DOHH2 (cell line): Measurements from ENCODE around the gene EFTUD2.

Experiments used
- H3F3A ChIP-seq: fragments of 200-600 bp; sonication (generic), shearing (Covaris generic); 2 replicates; pipeline ENCODE4 v1.6.0; 2016; ENCODE audit warnings: antibody characterized with exemption, mild to moderate bottlenecking; ENCODE audit not compliant: control insufficient read depth, insufficient read depth
- H3K27ac ChIP-seq: fragments of 200-600 bp; sonication (generic); 2 replicates; pipeline ENCODE4 v1.5.1; 2014; ENCODE audit warnings: low read depth, mild to moderate bottlenecking, low read length, moderate library complexity
- H3K27me3 ChIP-seq: fragments of 200-600 bp; sonication (generic); 2 replicates; pipeline ENCODE4 v1.6.1; 2014; ENCODE audit warnings: mild to moderate bottlenecking, low read length, mixed read lengths; ENCODE audit not compliant: control insufficient read depth
- H3K36me3 ChIP-seq: fragments of 200-600 bp; sonication (generic); 2 replicates; pipeline ENCODE4 v1.6.1; 2014; ENCODE audit warnings: mild to moderate bottlenecking, low read length, moderate library complexity, mixed read lengths; ENCODE audit not compliant: control insufficient read depth
- H3K4me1 ChIP-seq: fragments of 200-600 bp; sonication (generic); 2 replicates; pipeline ENCODE4 v1.6.1; 2014; ENCODE audit warnings: mild to moderate bottlenecking, low read length, mixed read lengths; ENCODE audit not compliant: control insufficient read depth
- H3K4me2 ChIP-seq: fragments of 200-600 bp; sonication (generic); 2 replicates; pipeline ENCODE4 v1.6.0; 2014; ENCODE audit warnings: mild to moderate bottlenecking, low read length, moderate library complexity
- H3K4me3 ChIP-seq: fragments of 200-600 bp; sonication (generic); 2 replicates; pipeline ENCODE4 v1.5.1; 2014; ENCODE audit warnings: mild to moderate bottlenecking, low read length, mixed read lengths
- H3K79me2 ChIP-seq: fragments of 200-600 bp; sonication (generic); 2 replicates; pipeline ENCODE4 v1.6.1; 2014; ENCODE audit warnings: mild to moderate bottlenecking, low read length, mixed read lengths; ENCODE audit not compliant: control insufficient read depth
- H3K9me2 ChIP-seq: fragments of 200-600 bp; sonication (generic); replicated peaks from 2 replicates; pipeline ENCODE4 v1.6.1; 2014; ENCODE audit warnings: mild to moderate bottlenecking, low read length, mixed read lengths; ENCODE audit not compliant: control insufficient read depth
- H3K9me3 ChIP-seq: fragments of 200-600 bp; sonication (generic); 2 replicates; pipeline ENCODE4 v1.6.1; 2014; ENCODE audit warnings: antibody characterized with exemption, low read length, mixed read lengths; ENCODE audit not compliant: control insufficient read depth, insufficient read depth
- H4K20me1 ChIP-seq: fragments of 200-600 bp; sonication (generic); 2 replicates; pipeline ENCODE4 v1.6.0; 2014; ENCODE audit warnings: low read depth, mild to moderate bottlenecking, antibody characterized with exemption, low read length, moderate library complexity; ENCODE audit not compliant: control insufficient read depth, insufficient read depth
- CTCF ChIP-seq: fragments of 200-600 bp; sonication (generic); IDR thresholded peaks from one replicate; pipeline ENCODE4 v1.5.1; 2014; ENCODE audit warnings: antibody characterized with exemption, mild to moderate bottlenecking, low read depth, low read length; ENCODE audit not compliant: poor library complexity, severe bottlenecking
- EZH2phosphoT487 ChIP-seq: fragments of 200-600 bp; sonication (generic); IDR thresholded peaks from 2 replicates; pipeline ENCODE4 v1.6.1; 2017; ENCODE audit warnings: borderline replicate concordance, mild to moderate bottlenecking, antibody characterized with exemption, low read length, moderate library complexity, mixed read lengths

Gene EFTUD2

GRCh38 chr17:44912763-44913544 is 13.7 kb upstream of the EFTUD2 start:
- H3K27ac ChIP-seq, result no peak overlapping the region
- no peaks in the 10 kb centered on the region for H3K79me2 ChIP-seq
- H4K20me1 ChIP-seq, result no peaks in the 10 kb centered on the region
- H3K27me3 ChIP-seq, result peaks cover 46% of the 10 kb centered on the region
- H3K4me3 ChIP-seq, result no peak overlapping the region
- H3K4me1 ChIP-seq, result peaks cover 22% of the 10 kb centered on the region
- H3K4me2 ChIP-seq, result no peak overlapping the region
- H3K36me3 ChIP-seq, result no peaks in the 10 kb centered on the region
- H3F3A ChIP-seq, result no peaks in the 10 kb centered on the region
- no peaks in the 10 kb centered on the region for H3K9me2 ChIP-seq
- no peaks in the 10 kb centered on the region for H3K9me3 ChIP-seq
- TF ChIP-seq EZH2phosphoT487 (no peak), CTCF (no peak)

- Histone ChIP-seq H3K4me3 (peak overlapping the region; percentile 32), H3K27me3 (peaks cover 46% of the 10 kb centered on the region), H3K4me2 (peak overlapping the region; percentile 55), H3K79me2 (no peaks in the 10 kb centered on the region), H3K27ac (no peak overlapping the region), H3K9me3 (no peaks in the 10 kb centered on the region), H3K4me1 (peaks cover 22% of the 10 kb centered on the region), H3K9me2 (no peaks in the 10 kb centered on the region), H3K36me3 (no peaks in the 10 kb centered on the region), H3F3A (no peaks in the 10 kb centered on the region), H4K20me1 (no peaks in the 10 kb centered on the region)
- TF ChIP-seq CTCF (peak; percentile 63), EZH2phosphoT487 (peak; percentile 60; the same call in 1 of the 2 replicates)
These were observed 12.1 kb upstream of the EFTUD2 start for GRCh38 chr17:44911133-44912001.

- no peaks in the 10 kb centered on the region for H4K20me1 ChIP-seq
- 0 out of 2 replicates have a peak overlapping the region, but pooled peaks have one; percentile 55 for H3K4me2 ChIP-seq
- H3K4me3 ChIP-seq, result no peak overlapping the region
- H3K79me2 ChIP-seq, result no peaks in the 10 kb centered on the region
- peaks cover 47% of the 10 kb centered on the region for H3K27me3 ChIP-seq
- no peaks in the 10 kb centered on the region for H3K9me3 ChIP-seq
- H3K27ac ChIP-seq, result no peak overlapping the region
- H3K9me2 ChIP-seq, result no peaks in the 10 kb centered on the region
- no peaks in the 10 kb centered on the region for H3K36me3 ChIP-seq
- H3K4me1 ChIP-seq, result peaks cover 22% of the 10 kb centered on the region
- TF ChIP-seq EZH2phosphoT487, result no peak
- no peak for TF ChIP-seq CTCF
- no peaks in the 10 kb centered on the region for H3F3A ChIP-seq
These were observed 11.2 kb upstream of the EFTUD2 start for GRCh38 chr17:44910231-44911106.
